GM03348 (cell line): Measurements from ENCODE around the gene FYB2.

Experiments used
- DNase-seq: peaks from one replicate; pipeline ENCODE4 v3.0.0; 2012; ENCODE audit warnings: low spot score

FYB2 gene

GRCh38 chr1:56710646-56711045 is 108.6 kb downstream of the FYB2 start:
- DNase-seq = peak; percentile 50

GRCh38 chr1:56709995-56710394 is 109.2 kb downstream of the FYB2 start:
- DNase-seq = no peak

GRCh38 chr1:56709269-56709880 is 109.8 kb downstream of the FYB2 start:
- peak; percentile 44 for DNase-seq

- no peak for DNase-seq
Measured at GRCh38 chr1:56707379-56707778, 111.8 kb downstream of the FYB2 start.

- DNase-seq = no peak
Measured at GRCh38 chr1:56703747-56704146, 115.5 kb downstream of the FYB2 start.

- DNase-seq = no peak
Measured at GRCh38 chr1:56696663-56697062, 122.5 kb downstream of the FYB2 start.

DNA sequence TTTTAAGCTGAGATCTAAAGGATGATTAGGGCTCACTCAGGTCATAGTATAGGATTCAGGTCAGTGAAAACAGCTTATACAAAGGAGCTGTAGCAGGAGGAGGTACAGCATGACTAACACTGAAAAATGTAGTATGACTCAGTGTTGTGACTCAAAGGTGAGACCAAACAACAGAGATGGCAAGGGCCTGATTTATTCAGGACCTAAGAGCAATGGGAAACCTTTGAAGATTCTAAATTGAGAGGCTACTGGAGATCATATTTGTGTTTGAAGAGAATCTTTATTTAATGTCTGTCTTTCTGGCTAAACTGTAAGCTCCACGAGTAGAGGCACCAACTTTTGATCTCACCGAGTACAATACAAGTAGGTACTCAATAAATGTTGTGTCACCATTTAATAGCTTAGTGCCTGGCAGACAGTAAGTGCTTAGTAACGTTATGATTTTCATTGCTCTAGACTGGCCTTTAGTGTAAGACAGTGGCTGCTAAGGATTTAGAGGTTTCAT is 130.6 kb downstream of the FYB2 start:
- DNase-seq = peak; percentile 50

DNA sequence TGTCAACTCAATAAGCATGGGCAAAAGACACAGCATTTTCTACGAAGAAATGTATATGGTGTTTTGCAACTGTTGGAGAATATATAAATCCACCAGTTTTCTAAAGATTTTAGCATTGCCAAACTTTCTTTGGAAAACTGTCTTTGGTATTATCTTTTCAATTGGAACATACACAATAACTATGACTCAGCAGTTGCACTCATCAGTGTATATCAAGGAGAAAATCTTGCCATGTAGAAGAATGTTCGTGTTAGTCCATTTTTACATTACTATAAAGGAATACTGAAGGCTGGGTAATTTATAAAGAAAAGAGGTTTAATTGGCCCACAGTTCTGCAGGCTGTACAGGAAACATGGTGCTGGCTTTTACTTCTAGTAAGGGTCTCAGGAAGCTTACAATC is 133.0 kb downstream of the FYB2 start:
- DNase-seq = peak; percentile 5

- DNase-seq = no peak
Measured at GRCh38 chr1:56683569-56683968, 135.6 kb downstream of the FYB2 start.

- peak; percentile 16 for DNase-seq
Measured at GRCh38 chr1:56676571-56677035, 142.6 kb downstream of the FYB2 start.

GRCh38 chr1:56675763-56676162 is 143.4 kb downstream of the FYB2 start:
- no peak for DNase-seq

GRCh38 chr1:56672579-56672978 is 146.6 kb downstream of the FYB2 start:
- no peak for DNase-seq

- DNase-seq = no peak
Measured at GRCh38 chr1:56671542-56671941, 147.7 kb downstream of the FYB2 start.

DNA sequence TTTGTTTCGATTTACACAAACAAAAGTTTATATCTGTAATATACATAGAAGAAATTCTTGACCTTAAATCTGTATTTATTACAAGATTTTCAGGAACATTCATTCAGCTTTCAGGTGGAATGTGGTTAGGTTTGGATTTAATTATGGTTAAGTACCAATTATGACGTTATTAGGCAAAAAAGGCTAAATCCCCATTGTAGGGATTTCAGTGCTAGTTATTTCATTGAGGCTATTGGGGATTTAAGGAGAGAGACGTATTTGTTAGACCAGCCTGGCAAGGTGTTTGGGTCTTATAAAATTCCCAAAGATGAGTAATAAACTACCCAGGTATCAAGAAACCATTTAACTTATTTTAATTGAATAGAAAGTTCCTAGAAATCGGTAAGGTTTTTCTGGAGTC is 148.1 kb downstream of the FYB2 start:
- DNase-seq = no peak

GRCh38 chr1:56670350-56670749 is 148.9 kb downstream of the FYB2 start:
- DNase-seq = no peak
